Fibroblast of mammary gland (primary cell): ENCODE measurements around the gene CRBN.

ENCODE experiments used
- DNase-seq: peaks from one replicate; pipeline ENCODE4 v3.0.0-alpha.2; 2010; ENCODE audit warnings: low read depth
- H3K4me3 ChIP-seq: 2 replicates; pipeline ENCODE4 v1.5.1; 2011; ENCODE audit warnings: low read depth, mild to moderate bottlenecking, low read length, moderate library complexity; ENCODE audit not compliant: control insufficient read depth
- CTCF ChIP-seq: conservative IDR thresholded peaks from 2 replicates; pipeline ENCODE4 v1.5.1; 2011; ENCODE audit warnings: low read depth, low read length, inconsistent platforms; ENCODE audit not compliant: control insufficient read depth, insufficient read depth

CRBN gene

GRCh38 chr3:3109407-3110298, 69.8 kb downstream of the CRBN start:
- no peak overlapping the region for H3K4me3 ChIP-seq
- DNase-seq: no peak

GRCh38 chr3:3107858-3108257, 71.6 kb downstream of the CRBN start:
- H3K4me3 ChIP-seq: no peak overlapping the region
- TF ChIP-seq CTCF: no peak
- DNase-seq: no peak

More at GRCh38 chr3:3109407-3110298, 69.8 kb downstream of the CRBN start:
- no peak for TF ChIP-seq CTCF

- DNase-seq: no peak
- no peak overlapping the region for H3K4me3 ChIP-seq
- TF ChIP-seq CTCF: no peak
Measured at GRCh38 chr3:3107181-3107580, 72.3 kb downstream of the CRBN start.

- no peak for TF ChIP-seq CTCF
- no peak for DNase-seq
Measured at GRCh38 chr3:3105815-3106214, 73.7 kb downstream of the CRBN start.

GRCh38 chr3:3105246-3105645, 74.2 kb downstream of the CRBN start:
- no peak for DNase-seq
- H3K4me3 ChIP-seq: no peak overlapping the region
- no peak for TF ChIP-seq CTCF

More at GRCh38 chr3:3105815-3106214, 73.7 kb downstream of the CRBN start:
- H3K4me3 ChIP-seq: no peak overlapping the region

GRCh38 chr3:3102751-3103150, 76.7 kb downstream of the CRBN start:
- no peak overlapping the region for H3K4me3 ChIP-seq
- no peak for TF ChIP-seq CTCF
- DNase-seq: no peak
